T47D (cell line): ENCODE measurements around the gene ADAT3.
A peak's percentile ranks its signal among the peaks of the same experiment; 100 is the strongest.

Experiments
- DNase-seq, 2 experiments: peaks; one replicate each; pipeline versions ENCODE4 v3.0.0 to v3.0.0-alpha.2; 2011 to 2012; ENCODE audit warnings: low read depth in 1 of 2, low spot score in 1 of 2
- JUND ChIP-seq: IDR thresholded peaks from 2 replicates; pipeline ENCODE4 v1.6.1; 2012; ENCODE audit warnings: low read depth
- in situ Hi-C: cut with HindIII; loops from 2 replicates; pipeline ENCODE4 v1.10.0; 2016; ENCODE audit warnings: low sequenced_read_pairs, low pct_unique_long_range_greater_than_20kb

ADAT3 gene

DNA sequence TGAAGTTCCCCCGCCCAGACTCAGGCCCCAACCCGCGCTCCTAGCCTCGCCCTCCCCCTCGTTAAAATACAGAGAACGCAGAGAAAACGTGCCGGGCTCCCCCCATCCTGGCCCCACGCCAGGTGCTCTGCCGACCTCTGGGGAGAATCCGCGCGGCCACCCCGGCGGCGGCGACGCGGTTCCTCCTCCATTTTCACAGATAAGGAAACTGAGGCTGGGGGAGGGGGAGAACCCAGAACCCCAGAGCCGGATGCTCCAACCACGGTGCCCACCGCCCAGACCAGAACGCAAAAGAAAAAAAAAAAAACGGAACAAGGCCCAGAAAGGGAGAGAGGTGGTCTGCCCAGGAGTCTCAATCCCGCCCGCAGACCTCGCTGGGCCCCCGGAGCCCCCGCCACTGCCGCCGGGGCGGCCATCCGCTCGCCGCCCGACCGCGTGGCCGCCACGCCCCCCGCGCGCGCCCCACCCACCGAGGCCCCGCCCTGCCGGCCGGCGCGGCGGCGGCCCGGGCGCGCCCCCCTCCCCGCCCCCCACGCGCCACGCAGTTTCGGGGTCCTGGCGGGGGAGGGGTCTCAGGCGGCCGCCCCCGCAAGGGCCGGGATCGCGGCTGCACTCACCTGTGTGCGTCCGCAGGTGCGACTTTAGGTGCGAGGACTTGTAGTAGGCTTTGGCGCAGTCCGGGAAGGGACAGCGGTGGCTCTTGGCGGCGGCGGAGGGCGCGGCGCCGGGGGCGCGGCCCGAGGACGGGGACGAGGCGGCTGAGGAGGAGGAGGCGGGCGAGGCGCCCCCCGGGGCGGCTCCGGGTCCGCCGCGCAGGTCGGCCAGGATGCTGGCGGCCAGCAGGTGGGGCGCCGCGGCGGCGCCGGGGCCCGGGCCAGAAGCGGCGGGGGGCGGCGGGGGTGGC is 42.5 kb upstream of the ADAT3 start:
- in situ Hi-C loops: no loop called here
- DNase-seq: no peak
- TF ChIP-seq JUND: no peak

DNA sequence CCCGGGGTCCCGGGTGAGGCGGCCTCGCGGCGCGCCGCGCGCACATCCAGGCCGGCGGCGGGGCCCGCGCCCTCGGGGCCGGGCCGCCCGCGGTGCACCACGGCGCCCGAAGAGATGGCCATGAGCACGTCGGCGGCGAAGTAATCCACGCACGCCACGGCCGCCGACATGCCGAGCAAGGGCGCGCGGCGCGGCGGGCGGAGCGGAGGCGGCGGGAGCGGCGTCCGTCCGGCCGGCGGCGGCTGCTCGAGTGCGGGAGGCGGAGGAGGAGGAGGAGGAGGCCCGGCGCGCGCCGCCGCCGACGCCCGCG is 41.9 kb upstream of the ADAT3 start, which contains the start of gene KLF16:
Gene KLF16 (minus strand): TSS at position 252 of the 310 bp plus-strand sequence. CDS start 82 bp downstream, at position 170.
- no peak for TF ChIP-seq JUND
- in situ Hi-C loops: no loop called here
- DNase-seq: no peak

DNA sequence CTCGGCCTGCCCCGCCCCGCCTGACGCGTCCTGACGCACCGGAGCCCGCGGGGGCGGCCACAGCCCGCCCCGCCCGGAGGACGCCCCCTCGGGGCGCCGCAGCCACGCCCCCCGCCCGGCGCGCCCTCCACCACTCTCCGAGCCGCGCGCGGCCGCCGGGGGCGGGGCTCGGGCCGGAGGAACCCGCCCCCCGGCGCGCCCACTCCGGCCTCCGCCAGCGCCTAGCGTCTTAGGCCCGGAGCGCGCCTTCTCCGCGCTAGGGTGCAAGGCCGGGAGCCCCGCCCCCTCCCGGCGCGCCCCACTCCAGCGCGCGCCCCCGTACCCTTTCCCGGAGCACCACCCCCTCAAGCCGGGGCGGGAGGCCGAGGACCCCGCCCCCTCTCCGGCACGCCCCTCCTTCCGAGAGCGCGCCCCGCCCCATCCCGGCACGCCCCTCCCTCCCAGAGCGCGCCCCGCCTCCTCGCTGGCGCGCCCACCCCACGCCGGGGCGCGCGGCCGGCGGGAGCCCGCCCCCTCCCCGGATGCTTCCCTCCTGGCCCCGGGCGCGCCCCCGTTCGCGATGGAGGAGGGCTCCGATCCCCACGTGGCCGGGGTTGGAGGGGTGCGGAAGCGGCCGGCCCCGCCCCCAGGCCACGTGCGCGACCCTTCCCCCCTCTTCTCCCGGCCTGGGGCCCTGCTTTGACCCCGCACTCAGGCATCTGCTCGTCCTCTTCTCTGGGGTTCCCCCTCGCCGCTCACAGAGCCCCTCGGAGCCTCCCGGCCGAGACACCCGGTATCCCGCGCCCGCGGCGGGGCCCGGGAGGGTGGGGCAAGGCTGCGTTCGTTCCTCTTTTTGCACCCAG is 41.3 kb upstream of the ADAT3 start:
- no peak for TF ChIP-seq JUND
- peak; percentile 84 to 95 for DNase-seq
- in situ Hi-C loops: no loop called here

DNA sequence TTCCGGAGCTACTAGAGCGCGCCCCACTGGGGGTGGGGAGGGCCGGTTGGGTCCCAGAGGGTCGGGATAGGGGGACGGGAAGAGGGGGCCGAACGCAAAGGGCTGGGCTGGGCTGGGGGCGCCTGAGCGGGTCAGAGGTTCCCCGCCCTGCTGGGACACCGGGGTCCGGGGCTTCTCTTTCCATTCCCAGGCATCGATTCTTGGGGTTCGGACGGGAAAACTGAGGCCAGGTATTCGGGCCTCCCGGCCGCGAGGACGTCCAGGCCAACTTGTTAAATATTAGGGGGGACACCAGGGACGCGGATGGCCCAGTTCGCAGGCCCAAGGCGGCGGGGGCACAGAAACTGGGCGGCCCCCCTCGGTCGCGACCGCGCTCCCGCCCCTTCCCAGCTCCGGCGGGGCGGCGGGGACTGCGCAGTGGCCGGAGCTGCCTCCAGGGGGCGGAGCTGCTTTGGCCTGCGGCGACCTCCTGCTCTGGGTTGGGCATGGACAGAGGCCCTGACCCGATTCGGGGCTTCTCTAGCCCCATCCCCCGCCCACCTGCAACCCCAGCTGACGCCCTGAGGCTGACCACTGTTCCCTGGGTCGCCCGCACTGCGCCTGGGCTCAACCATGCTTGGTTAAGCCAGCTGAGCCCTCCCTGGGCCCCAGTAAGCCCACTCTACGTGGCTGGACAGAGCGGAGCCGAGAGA is 40.6 kb upstream of the ADAT3 start:
- peak in 1 of 2 experiments; percentile 72 for DNase-seq
- no peak for TF ChIP-seq JUND
- in situ Hi-C loops: no loop called here

DNA sequence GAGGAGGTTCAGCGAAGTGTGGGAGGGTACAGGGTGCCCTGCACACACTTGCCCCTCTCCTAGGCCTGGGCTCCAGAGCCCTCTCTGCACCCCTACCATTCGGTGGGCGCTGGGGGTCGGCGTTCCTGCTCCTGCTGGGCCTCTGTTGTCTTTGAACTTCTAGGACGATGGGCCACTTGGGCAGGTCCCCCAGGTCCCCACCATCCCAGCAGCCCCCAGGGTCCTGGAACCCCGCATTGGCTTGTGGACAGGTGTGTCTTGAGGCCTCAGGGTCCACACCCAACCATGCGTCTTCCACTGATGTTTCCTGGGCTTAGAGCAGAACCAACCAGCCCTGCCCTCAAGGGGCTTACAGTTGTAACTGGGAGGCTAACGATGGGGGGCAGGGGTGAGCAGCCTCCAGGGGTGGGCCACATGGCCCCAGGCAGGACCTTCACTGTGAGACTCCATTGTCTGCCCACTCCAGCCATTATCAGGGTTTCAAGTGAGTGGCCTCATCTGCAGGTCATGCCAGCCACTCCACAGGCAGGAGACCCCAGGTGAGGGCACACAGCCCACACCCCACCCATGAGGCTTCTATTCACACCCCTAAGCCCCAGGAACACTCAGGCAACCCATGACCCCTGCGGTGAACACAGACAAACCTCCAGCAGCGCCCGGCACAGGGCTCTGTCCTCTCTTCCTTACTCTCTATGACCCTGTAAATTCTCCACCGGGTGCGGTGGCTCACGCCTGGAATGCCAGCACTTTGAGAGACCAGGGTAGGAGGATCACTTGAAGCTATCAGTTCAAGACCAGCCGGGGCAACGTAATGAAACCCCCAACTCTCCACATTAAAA is 39.8 kb upstream of the ADAT3 start:
- in situ Hi-C loops: no loop called here
- no peak for DNase-seq
- TF ChIP-seq JUND: no peak

DNA sequence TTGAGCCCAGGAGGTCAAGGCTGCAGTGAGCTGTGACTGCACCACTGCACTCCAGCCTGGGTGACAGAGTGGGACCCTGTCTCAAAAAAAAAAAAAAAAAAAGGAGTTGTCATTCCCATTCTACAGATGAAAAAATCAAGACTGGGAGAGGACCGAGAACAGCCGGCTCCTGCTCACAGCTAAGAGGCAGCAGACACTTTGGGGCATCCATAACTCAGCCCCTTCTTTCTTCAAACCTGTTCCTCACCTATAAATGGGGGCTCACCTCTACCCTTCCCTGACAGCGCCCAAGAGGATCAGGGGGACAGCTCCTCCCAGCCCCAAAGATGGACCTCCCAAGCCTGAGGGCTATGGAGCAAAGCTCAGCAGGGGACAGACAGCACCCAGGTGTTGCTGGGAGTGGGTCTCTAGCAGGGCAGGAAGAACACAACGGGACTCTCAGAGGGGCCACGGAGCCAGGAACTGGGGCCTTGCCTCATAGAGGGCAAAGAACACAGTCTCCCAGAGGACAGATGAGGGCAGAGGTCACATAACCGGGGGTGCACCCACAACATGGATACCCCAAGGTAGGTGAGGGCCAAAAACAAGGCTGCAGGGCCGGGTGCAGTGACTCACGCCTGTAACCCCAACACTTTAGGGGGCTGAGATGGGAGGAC is 38.4 kb upstream of the ADAT3 start:
- no peak for TF ChIP-seq JUND
- in situ Hi-C loops: no loop called here
- DNase-seq: no peak

DNA sequence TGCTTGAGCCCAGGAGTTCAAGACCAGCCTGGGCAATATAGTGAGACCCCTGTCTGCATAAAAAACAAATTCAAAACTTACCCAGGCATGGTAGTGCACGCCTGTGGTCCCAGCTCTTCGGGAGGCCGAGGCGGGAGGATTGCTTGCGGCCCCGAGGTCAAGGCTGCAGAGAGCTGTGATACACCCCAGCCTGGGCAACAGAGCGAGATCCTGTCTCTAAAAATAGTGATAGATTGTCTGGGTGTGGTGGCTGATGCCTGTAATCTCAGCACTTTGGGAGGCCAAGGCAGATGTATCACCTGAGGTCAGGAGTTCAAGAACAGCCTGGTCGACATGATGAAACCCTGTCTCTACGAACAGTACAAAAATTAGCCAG is 37.9 kb upstream of the ADAT3 start:
- DNase-seq: no peak
- TF ChIP-seq JUND: no peak
- in situ Hi-C loops: no loop called here

DNA sequence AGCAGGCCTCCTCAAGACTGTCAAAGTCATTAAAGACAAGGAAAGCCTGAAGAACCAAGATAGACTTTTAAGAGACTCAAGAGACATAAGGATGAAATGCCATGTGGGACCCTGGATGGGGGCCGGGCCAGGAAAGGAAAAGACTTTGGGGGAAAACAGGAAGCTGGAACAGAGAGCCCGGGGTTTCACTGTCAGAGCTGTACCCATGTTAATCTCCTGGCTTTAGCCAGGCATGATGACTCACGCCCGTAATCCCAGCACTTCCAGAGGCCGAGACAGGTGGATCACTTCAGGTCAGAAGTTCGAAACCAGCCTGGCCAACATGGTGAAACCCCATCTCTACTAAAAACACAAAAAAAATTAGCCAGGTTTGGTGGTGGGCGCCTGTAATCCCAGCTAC is 36.2 kb upstream of the ADAT3 start:
- in situ Hi-C loops: no loop called here
- no peak for TF ChIP-seq JUND
- no peak for DNase-seq

DNA sequence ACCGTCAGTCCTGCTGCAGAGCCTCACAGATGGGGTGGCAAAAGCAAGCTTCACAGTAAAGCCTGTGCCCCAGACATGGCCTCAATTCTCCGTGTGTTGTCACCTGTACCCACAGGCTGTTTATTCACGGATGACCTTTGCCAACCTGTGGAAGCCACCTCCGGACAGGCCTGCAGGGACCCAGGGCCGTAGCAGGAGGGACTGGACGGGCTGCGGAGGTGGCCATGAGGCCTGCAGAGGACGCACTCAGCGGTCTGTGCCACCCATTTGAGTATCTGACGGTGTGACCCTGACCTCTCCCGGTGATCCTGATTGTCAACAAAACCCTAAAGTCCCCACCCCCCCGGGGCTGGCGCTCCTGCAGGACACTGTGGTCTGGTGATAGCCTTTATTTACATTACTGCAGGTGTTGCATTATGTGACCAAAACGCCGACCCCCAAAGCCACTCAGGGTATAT is 34.0 kb upstream of the ADAT3 start:
- TF ChIP-seq JUND: no peak
- in situ Hi-C loops: no loop called here
- DNase-seq: peak in 1 of 2 experiments; percentile 48

DNA sequence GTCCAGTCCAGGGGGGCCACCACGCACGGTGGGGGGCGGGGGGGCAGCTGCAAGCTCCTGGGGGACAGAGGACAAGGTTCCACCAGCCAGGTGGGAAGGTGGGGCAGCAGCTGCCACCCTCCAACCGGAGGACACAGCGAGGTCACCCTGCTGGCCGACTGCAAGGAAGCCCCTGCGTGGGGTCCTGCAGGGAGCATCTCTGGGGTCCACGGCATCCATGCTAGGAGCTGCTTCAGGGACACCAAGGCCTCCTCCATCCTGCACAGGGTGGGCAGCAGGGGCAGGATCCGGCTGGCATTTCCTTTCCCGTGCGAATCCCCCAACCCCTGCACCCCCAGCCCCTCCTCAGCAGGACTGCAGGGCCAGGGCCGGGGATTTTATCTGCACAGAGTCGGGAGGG is 33.6 kb upstream of the ADAT3 start:
- in situ Hi-C loops: no loop called here
- no peak for DNase-seq
- TF ChIP-seq JUND: no peak

DNA sequence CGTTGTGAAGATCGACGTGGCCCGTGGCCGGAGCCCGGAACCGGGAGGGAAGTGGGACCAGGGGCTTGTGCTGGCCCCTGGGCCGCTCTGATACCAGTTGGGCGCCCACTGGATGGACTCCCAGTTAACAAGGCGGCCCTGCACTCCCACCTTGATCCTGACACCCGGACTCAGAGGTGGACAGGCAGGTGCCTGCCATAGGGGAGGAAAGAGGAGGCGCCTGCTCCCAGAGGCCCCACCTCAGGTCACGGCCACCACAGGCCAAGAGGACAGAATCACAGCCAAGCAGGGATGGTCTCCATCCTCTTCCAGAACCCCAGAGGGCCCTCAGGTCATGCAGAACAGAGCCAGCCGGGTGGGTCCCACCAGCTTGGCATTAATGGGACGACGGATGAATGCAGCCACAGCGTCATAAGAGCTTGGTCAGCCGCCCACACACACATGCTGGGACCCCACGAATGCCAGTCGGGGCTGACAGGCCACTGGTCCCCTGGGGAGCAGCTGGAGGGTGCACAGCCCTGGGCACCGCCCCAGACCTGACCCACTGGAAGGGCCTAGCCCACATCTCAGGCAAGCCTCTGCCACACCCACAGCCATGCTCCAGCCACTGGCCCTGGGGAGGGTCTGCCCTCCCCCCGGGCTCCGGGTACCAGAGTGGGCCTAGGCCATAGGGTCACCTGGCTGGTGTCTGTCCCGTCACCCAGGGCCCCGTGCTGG is 32.2 kb upstream of the ADAT3 start:
- in situ Hi-C loops: no loop called here
- TF ChIP-seq JUND: no peak
- no peak for DNase-seq
